GM23338 (cell line): ENCODE results near the gene ESPL1. TPM values are rescaled to one million over a fixed set of nuclear protein-coding genes. Genes with fewer than 3 reads are reported as not detected.

ENCODE experiments used
- ATAC-seq: fragments of 200-7000 bp; cut with Tn5 transposase; 3 replicates; pipeline ENCODE4 v1.9.1; 2020
- DNase-seq: peaks from one replicate; pipeline ENCODE4 v3.0.0-alpha.2; 2015; ENCODE audit warnings: low spot score
- H2AFZ ChIP-seq: fragments of 200-600 bp; sonication (generic); 2 replicates; pipeline ENCODE4 v1.8.0; 2016; ENCODE audit warnings: antibody characterized with exemption, mild to moderate bottlenecking, moderate library complexity
- H3F3A ChIP-seq: fragments of 200-600 bp; sonication (generic); replicated peaks from 2 replicates; pipeline ENCODE4 v1.8.0; 2017; ENCODE audit warnings: antibody characterized with exemption, mixed run types, low read depth
- H3K27ac ChIP-seq: fragments of 200-600 bp; sonication (generic); 2 replicates; pipeline ENCODE4 v1.6.1; 2016; ENCODE audit warnings: low read depth
- H3K27me3 ChIP-seq: fragments of 200-600 bp; sonication (generic); 2 replicates; pipeline ENCODE4 v1.8.0; 2016; ENCODE audit warnings: mild to moderate bottlenecking, mixed run types, moderate library complexity; ENCODE audit not compliant: insufficient read depth
- H3K36me3 ChIP-seq: fragments of 200-600 bp; sonication (generic); 2 replicates; pipeline ENCODE4 v1.8.0; 2016; ENCODE audit warnings: mild to moderate bottlenecking; ENCODE audit not compliant: insufficient read depth
- H3K4me1 ChIP-seq: fragments of 200-600 bp; sonication (generic); 2 replicates; pipeline ENCODE4 v1.8.0; 2016; ENCODE audit warnings: mild to moderate bottlenecking, moderate library complexity; ENCODE audit not compliant: insufficient read depth
- H3K4me2 ChIP-seq: fragments of 200-600 bp; sonication (generic); 2 replicates; pipeline ENCODE4 v1.7.1; 2017; ENCODE audit warnings: mixed run types
- H3K4me3 ChIP-seq: fragments of 200-600 bp; sonication (generic); 2 replicates; pipeline ENCODE4 v1.6.1; 2016; ENCODE audit warnings: mixed run types
- H3K79me2 ChIP-seq: fragments of 200-600 bp; sonication (generic); replicated peaks from 2 replicates; pipeline ENCODE4 v1.8.0; 2017; ENCODE audit warnings: mild to moderate bottlenecking; ENCODE audit not compliant: insufficient read depth
- H3K9me2 ChIP-seq: fragments of 200-600 bp; sonication (generic); 2 replicates; pipeline ENCODE4 v1.8.0; 2017; ENCODE audit not compliant: insufficient read depth
- H4K20me1 ChIP-seq: fragments of 200-600 bp; sonication (generic); replicated peaks from 2 replicates; pipeline ENCODE4 v1.8.0; 2017; ENCODE audit warnings: mild to moderate bottlenecking; ENCODE audit not compliant: insufficient read depth
- H3K27ac Mint-ChIP-seq: 2 replicates; pipeline ENCODE4 v1.8.0; 2020; ENCODE audit warnings: inconsistent platforms, mild to moderate bottlenecking, moderate library complexity, mixed read lengths
- H3K27me3 Mint-ChIP-seq: 3 replicates; pipeline ENCODE4 v1.8.0; 2022; ENCODE audit warnings: low read depth, mild to moderate bottlenecking, moderate library complexity, mixed read lengths, inconsistent platforms; ENCODE audit not compliant: insufficient read depth, poor library complexity
- H3K36me3 Mint-ChIP-seq: 3 replicates; pipeline ENCODE4 v1.8.0; 2021; ENCODE audit warnings: low read depth, mild to moderate bottlenecking, inconsistent platforms, moderate library complexity, mixed read lengths
- H3K4me1 Mint-ChIP-seq: 3 replicates; pipeline ENCODE4 v1.8.0; 2020; ENCODE audit warnings: mild to moderate bottlenecking, inconsistent platforms, mixed read lengths
- H3K4me3 Mint-ChIP-seq: 3 replicates; pipeline ENCODE4 v1.8.0; 2021; ENCODE audit warnings: moderate library complexity, mild to moderate bottlenecking, inconsistent platforms, mixed read lengths
- H3K9me3 Mint-ChIP-seq: 3 replicates; pipeline ENCODE4 v1.8.0; 2020; ENCODE audit warnings: moderate library complexity, mild to moderate bottlenecking, inconsistent platforms, mixed read lengths
- ETS1 ChIP-seq: IDR thresholded peaks from 2 replicates; pipeline ENCODE4 v1.6.1; 2016; ENCODE audit warnings: antibody characterized with exemption
- EZH2 ChIP-seq: fragments of 200-600 bp; sonication (generic); IDR thresholded peaks from one replicate; pipeline ENCODE4 v1.8.0; 2017; ENCODE audit warnings: antibody characterized with exemption, mild to moderate bottlenecking, low read depth; ENCODE audit not compliant: unreplicated experiment
- NANOG ChIP-seq: IDR thresholded peaks from 2 replicates; pipeline ENCODE4 v1.6.1; 2016; ENCODE audit warnings: antibody characterized with exemption, borderline replicate concordance
- STAT1 ChIP-seq: IDR thresholded peaks from one replicate; pipeline ENCODE4 v1.6.1; 2016; ENCODE audit warnings: antibody characterized with exemption; ENCODE audit not compliant: unreplicated experiment
- polyA plus RNA-seq: library from polyadenylated mRNA; unstranded; fragments of >200 nt; fragmentation: Nextera tagmentation; extraction: Ambion mirVana; gene quantifications from 2 replicates; pipeline ENCODE4 v1.2.1, GENCODE V29; 2016
- total RNA-seq: library from RNA; depleted of rRNA; stranded (reverse); fragments of >200 nt; shearing (Covaris generic); gene quantifications from 2 replicates; pipeline ENCODE4 v1.2.3, GENCODE V29; 2014
- TF ChIP-seq, protein P1 (sequence below): fragments of 250-450 bp; sonication (Bioruptor Pico); IDR thresholded peaks from 2 replicates; pipeline ENCODE4 v1.5.0; 2020; ENCODE audit warnings: mild to moderate bottlenecking, moderate library complexity
- TF ChIP-seq, protein P2 (sequence below), 2 experiments: fragments of 200-600 bp in 1 of 2; sonication (generic) in 1 of 2; conservative IDR thresholded peaks; 2 replicates each; pipeline versions ENCODE4 v1.5.1 to v1.6.1; 2016 to 2017; ENCODE audit warnings: antibody characterized with exemption in 2 of 2, low read depth in 2 of 2, mild to moderate bottlenecking in 2 of 2, moderate library complexity in 1 of 2

The ESPL1 gene
- total and polyA plus RNA-seq, 2 experiments from 2014 or later, result 13.2 to 56.5 TPM

GRCh38 chr12:53286448-53286847 lies 18.3 kb downstream of the ESPL1 start (continued):
- TF ChIP-seq, protein P1, sequence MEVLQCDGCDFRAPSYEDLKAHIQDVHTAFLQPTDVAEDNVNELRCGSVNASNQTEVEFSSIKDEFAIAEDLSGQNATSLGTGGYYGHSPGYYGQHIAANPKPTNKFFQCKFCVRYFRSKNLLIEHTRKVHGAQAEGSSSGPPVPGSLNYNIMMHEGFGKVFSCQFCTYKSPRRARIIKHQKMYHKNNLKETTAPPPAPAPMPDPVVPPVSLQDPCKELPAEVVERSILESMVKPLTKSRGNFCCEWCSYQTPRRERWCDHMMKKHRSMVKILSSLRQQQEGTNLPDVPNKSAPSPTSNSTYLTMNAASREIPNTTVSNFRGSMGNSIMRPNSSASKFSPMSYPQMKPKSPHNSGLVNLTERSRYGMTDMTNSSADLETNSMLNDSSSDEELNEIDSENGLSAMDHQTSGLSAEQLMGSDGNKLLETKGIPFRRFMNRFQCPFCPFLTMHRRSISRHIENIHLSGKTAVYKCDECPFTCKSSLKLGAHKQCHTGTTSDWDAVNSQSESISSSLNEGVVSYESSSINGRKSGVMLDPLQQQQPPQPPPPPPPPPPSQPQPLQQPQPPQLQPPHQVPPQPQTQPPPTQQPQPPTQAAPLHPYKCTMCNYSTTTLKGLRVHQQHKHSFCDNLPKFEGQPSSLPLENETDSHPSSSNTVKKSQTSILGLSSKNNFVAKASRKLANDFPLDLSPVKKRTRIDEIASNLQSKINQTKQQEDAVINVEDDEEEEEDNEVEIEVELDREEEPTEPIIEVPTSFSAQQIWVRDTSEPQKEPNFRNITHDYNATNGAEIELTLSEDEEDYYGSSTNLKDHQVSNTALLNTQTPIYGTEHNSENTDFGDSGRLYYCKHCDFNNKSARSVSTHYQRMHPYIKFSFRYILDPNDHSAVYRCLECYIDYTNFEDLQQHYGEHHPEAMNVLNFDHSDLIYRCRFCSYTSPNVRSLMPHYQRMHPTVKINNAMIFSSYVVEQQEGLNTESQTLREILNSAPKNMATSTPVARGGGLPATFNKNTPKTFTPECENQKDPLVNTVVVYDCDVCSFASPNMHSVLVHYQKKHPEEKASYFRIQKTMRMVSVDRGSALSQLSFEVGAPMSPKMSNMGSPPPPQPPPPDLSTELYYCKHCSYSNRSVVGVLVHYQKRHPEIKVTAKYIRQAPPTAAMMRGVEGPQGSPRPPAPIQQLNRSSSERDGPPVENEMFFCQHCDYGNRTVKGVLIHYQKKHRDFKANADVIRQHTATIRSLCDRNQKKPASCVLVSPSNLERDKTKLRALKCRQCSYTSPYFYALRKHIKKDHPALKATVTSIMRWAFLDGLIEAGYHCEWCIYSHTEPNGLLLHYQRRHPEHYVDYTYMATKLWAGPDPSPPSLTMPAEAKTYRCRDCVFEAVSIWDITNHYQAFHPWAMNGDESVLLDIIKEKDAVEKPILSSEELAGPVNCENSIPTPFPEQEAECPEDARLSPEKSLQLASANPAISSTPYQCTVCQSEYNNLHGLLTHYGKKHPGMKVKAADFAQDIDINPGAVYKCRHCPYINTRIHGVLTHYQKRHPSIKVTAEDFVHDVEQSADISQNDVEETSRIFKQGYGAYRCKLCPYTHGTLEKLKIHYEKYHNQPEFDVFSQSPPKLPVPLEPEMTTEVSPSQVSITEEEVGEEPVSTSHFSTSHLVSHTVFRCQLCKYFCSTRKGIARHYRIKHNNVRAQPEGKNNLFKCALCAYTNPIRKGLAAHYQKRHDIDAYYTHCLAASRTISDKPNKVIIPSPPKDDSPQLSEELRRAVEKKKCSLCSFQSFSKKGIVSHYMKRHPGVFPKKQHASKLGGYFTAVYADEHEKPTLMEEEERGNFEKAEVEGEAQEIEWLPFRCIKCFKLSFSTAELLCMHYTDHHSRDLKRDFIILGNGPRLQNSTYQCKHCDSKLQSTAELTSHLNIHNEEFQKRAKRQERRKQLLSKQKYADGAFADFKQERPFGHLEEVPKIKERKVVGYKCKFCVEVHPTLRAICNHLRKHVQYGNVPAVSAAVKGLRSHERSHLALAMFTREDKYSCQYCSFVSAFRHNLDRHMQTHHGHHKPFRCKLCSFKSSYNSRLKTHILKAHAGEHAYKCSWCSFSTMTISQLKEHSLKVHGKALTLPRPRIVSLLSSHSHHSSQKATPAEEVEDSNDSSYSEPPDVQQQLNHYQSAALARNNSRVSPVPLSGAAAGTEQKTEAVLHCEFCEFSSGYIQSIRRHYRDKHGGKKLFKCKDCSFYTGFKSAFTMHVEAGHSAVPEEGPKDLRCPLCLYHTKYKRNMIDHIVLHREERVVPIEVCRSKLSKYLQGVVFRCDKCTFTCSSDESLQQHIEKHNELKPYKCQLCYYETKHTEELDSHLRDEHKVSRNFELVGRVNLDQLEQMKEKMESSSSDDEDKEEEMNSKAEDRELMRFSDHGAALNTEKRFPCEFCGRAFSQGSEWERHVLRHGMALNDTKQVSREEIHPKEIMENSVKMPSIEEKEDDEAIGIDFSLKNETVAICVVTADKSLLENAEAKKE, result no peak
- no peak for TF ChIP-seq ETS1
- TF ChIP-seq STAT1, result no peak
- TF ChIP-seq NANOG, result no peak
- no peak for TF ChIP-seq EZH2

DNA sequence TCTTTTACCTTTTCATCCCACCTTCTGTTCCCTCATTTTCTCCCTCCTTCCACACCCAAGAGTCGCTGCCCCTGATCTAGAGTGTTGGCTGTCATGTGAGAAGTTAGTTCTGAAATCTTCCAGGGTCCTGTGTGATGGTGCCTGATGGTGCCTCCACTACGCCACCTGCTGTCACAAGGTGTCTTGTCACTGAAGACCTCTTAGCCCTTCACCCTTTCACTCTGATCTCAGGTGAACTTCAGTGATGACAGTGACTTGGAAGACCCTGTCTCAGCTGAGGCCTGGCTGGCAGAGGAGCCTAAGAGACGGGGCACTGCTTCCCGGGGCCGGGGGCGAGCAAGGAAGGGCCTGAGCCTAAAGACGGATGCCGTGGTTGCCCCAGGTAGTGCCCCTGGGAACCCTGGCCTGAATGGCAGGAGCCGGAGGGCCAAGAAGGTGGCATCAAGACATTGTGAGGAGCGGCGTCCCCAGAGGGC lies 19.7 kb downstream of the ESPL1 start:
- Mint-ChIP-seq H3K36me3 (peaks cover 79% of the 10 kb centered on the region), H3K4me1 (peaks cover 4% of the 10 kb centered on the region; the same call in 2 of the 3 replicates), H3K27ac (peak overlapping the region; percentile 39; the same call in 1 of the 2 replicates), H3K27me3 (peaks cover 5% of the 10 kb centered on the region), H3K9me3 (no peaks in the 10 kb centered on the region), H3K4me3 (no peak overlapping the region)
- H3K36me3 ChIP-seq, result peaks cover 33% of the 10 kb centered on the region
- H3K79me2 ChIP-seq, result no peaks in the 10 kb centered on the region
- H4K20me1 ChIP-seq, result no peaks in the 10 kb centered on the region; the same call in none of the 2 replicates
- ATAC-seq (peak; percentile 98), DNase-seq (peak; percentile 89)
- no peak overlapping the region for H3K4me2 ChIP-seq
- no peak overlapping the region for H2AFZ ChIP-seq
- no peaks in the 10 kb centered on the region for H3K27me3 ChIP-seq
- no peaks in the 10 kb centered on the region for H3K9me2 ChIP-seq
- H3K4me1 ChIP-seq, result no peaks in the 10 kb centered on the region
- no peak overlapping the region for H3K4me3 ChIP-seq
- peaks cover 14% of the 10 kb centered on the region; the same call in 1 of the 2 replicates for H3F3A ChIP-seq
- no peak overlapping the region for H3K27ac ChIP-seq
- TF ChIP-seq STAT1, result no peak
- TF ChIP-seq, protein P2, sequence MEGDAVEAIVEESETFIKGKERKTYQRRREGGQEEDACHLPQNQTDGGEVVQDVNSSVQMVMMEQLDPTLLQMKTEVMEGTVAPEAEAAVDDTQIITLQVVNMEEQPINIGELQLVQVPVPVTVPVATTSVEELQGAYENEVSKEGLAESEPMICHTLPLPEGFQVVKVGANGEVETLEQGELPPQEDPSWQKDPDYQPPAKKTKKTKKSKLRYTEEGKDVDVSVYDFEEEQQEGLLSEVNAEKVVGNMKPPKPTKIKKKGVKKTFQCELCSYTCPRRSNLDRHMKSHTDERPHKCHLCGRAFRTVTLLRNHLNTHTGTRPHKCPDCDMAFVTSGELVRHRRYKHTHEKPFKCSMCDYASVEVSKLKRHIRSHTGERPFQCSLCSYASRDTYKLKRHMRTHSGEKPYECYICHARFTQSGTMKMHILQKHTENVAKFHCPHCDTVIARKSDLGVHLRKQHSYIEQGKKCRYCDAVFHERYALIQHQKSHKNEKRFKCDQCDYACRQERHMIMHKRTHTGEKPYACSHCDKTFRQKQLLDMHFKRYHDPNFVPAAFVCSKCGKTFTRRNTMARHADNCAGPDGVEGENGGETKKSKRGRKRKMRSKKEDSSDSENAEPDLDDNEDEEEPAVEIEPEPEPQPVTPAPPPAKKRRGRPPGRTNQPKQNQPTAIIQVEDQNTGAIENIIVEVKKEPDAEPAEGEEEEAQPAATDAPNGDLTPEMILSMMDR (conservative IDR thresholded peaks at IDR 0.05; ENCODE audit: low read depth in 2 of 2), result peak; percentile 83 to 94
